Loucy (cell line): ENCODE measurements around the gene ANK3.

Experiments used
- H2AFZ ChIP-seq: fragments of 200-600 bp; sonication (generic); 2 replicates; pipeline ENCODE4 v1.6.0; 2016; ENCODE audit warnings: antibody characterized with exemption, mild to moderate bottlenecking, low read length, moderate library complexity
- H3F3A ChIP-seq: fragments of 200-600 bp; 2 replicates; pipeline ENCODE4 v1.6.0; 2016; ENCODE audit warnings: antibody characterized with exemption, low read depth, mild to moderate bottlenecking
- H3K27me3 ChIP-seq: fragments of 200-600 bp; sonication (generic); 2 replicates; pipeline ENCODE4 v1.6.1; 2014; ENCODE audit warnings: low read length, mild to moderate bottlenecking; ENCODE audit not compliant: insufficient read depth, poor library complexity, severe bottlenecking
- H3K36me3 ChIP-seq: fragments of 200-600 bp; sonication (generic); 2 replicates; pipeline ENCODE4 v1.6.1; 2016; ENCODE audit warnings: low read length; ENCODE audit not compliant: insufficient read depth
- H3K4me1 ChIP-seq: fragments of 200-600 bp; sonication (generic); 2 replicates; pipeline ENCODE4 v1.5.1; 2014; ENCODE audit warnings: low read length, mild to moderate bottlenecking; ENCODE audit not compliant: insufficient read depth, poor library complexity, severe bottlenecking
- H3K4me2 ChIP-seq: fragments of 200-600 bp; sonication (generic); 2 replicates; pipeline ENCODE4 v1.6.0; 2014; ENCODE audit warnings: antibody characterized with exemption, low read length, low read depth, mild to moderate bottlenecking; ENCODE audit not compliant: poor library complexity, severe bottlenecking
- H3K4me3 ChIP-seq: fragments of 200-600 bp; sonication (generic); 2 replicates; pipeline ENCODE4 v1.5.1; 2014; ENCODE audit warnings: low read length, mild to moderate bottlenecking, mixed read lengths; ENCODE audit not compliant: poor library complexity, severe bottlenecking
- H3K79me2 ChIP-seq: fragments of 200-600 bp; sonication (generic); 2 replicates; pipeline ENCODE4 v1.6.1; 2014; ENCODE audit warnings: low read length; ENCODE audit not compliant: insufficient read depth
- H3K9ac ChIP-seq: fragments of 200-600 bp; sonication (generic); 2 replicates; pipeline ENCODE4 v1.6.0; 2014; ENCODE audit warnings: mild to moderate bottlenecking, low read depth, low read length, moderate library complexity; ENCODE audit not compliant: poor library complexity, severe bottlenecking
- H3K9me2 ChIP-seq: fragments of 200-600 bp; sonication (generic); replicated peaks from 2 replicates; pipeline ENCODE4 v1.6.1; 2016; ENCODE audit warnings: low read depth, low read length, mixed read lengths
- H3K9me3 ChIP-seq: fragments of 200-600 bp; sonication (generic); 2 replicates; pipeline ENCODE4 v1.6.1; 2014; ENCODE audit warnings: mild to moderate bottlenecking, antibody characterized with exemption, low read length, low read depth; ENCODE audit not compliant: insufficient read depth
- H4K20me1 ChIP-seq: fragments of 200-600 bp; sonication (generic); 2 replicates; pipeline ENCODE4 v1.6.0; 2014; ENCODE audit warnings: antibody characterized with exemption, low read length, mild to moderate bottlenecking; ENCODE audit not compliant: insufficient read depth, poor library complexity, severe bottlenecking
- EZH2phosphoT487 ChIP-seq: fragments of 200-600 bp; IDR thresholded peaks from 2 replicates; pipeline ENCODE4 v1.6.1; 2018; ENCODE audit warnings: antibody characterized with exemption, mild to moderate bottlenecking, moderate library complexity, borderline replicate concordance
- TF ChIP-seq, protein P1 (sequence below): fragments of 200-600 bp; sonication (generic); conservative IDR thresholded peaks from 2 replicates; pipeline ENCODE4 v1.5.1; 2014; ENCODE audit warnings: mild to moderate bottlenecking, antibody characterized with exemption, low read length

Gene ANK3

DNA sequence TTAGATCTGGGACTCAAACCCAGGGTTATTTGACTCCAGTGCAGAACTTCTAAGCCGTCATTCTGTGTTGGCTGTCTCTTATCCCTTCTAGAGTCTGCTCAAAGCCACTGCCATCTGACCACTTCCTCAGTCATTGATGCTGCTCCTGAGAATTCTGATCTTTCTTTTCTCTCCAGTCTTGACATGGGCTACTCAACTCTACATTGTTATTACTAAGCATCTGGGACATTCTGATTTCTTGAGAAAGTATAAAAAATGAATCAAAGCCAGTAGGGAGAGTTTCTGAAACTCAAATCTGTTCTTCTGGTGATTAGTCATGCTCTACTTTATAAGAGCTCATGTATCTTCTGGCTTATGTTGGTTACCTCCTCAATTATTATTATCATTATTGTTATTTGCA, 48.7 kb downstream of the ANK3 start:
- Histone ChIP-seq H3F3A (no peaks in the 10 kb centered on the region), H3K9ac (no peak overlapping the region), H3K36me3 (no peaks in the 10 kb centered on the region), H3K9me2 (no peaks in the 10 kb centered on the region), H3K4me1 (no peaks in the 10 kb centered on the region), H3K27me3 (peaks cover 5% of the 10 kb centered on the region), H3K79me2 (no peaks in the 10 kb centered on the region), H2AFZ (no peak overlapping the region), H3K9me3 (no peaks in the 10 kb centered on the region), H3K4me2 (no peak overlapping the region), H3K4me3 (no peak overlapping the region), H4K20me1 (no peaks in the 10 kb centered on the region)
- TF ChIP-seq, protein P1, sequence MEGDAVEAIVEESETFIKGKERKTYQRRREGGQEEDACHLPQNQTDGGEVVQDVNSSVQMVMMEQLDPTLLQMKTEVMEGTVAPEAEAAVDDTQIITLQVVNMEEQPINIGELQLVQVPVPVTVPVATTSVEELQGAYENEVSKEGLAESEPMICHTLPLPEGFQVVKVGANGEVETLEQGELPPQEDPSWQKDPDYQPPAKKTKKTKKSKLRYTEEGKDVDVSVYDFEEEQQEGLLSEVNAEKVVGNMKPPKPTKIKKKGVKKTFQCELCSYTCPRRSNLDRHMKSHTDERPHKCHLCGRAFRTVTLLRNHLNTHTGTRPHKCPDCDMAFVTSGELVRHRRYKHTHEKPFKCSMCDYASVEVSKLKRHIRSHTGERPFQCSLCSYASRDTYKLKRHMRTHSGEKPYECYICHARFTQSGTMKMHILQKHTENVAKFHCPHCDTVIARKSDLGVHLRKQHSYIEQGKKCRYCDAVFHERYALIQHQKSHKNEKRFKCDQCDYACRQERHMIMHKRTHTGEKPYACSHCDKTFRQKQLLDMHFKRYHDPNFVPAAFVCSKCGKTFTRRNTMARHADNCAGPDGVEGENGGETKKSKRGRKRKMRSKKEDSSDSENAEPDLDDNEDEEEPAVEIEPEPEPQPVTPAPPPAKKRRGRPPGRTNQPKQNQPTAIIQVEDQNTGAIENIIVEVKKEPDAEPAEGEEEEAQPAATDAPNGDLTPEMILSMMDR, result no peak
- TF ChIP-seq EZH2phosphoT487, result no peak

DNA sequence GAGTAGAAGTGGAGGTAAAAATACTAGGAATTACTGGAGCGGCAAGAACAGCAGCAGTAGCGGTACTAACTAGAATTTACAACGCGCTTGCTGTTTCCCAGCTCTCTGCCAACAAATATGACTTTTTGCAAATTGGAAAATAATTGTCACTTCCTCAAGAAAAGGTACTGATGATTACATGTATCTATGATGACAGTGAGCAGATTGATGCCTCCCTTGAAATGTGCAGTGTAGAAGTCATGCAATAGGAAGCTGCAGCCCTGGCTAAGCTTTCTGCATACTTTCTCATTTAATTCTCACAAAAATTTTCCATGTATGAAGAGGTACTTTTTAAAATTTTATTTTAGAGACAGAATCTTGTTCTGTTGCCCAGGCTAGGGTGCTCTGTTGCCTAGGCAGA, 49.9 kb downstream of the ANK3 start:
- H3K9me2 ChIP-seq, result no peaks in the 10 kb centered on the region
- H2AFZ ChIP-seq, result no peak overlapping the region
- H3K79me2 ChIP-seq, result no peaks in the 10 kb centered on the region
- no peak overlapping the region for H3K9ac ChIP-seq
- no peaks in the 10 kb centered on the region for H3F3A ChIP-seq
- no peaks in the 10 kb centered on the region for H3K4me1 ChIP-seq
- H3K36me3 ChIP-seq, result no peaks in the 10 kb centered on the region
- no peaks in the 10 kb centered on the region for H4K20me1 ChIP-seq
- H3K9me3 ChIP-seq, result no peaks in the 10 kb centered on the region
- H3K27me3 ChIP-seq, result peaks cover 5% of the 10 kb centered on the region
- no peak overlapping the region for H3K4me3 ChIP-seq
- no peak overlapping the region for H3K4me2 ChIP-seq
- TF ChIP-seq EZH2phosphoT487, result no peak
- TF ChIP-seq, protein P1, result no peak

DNA sequence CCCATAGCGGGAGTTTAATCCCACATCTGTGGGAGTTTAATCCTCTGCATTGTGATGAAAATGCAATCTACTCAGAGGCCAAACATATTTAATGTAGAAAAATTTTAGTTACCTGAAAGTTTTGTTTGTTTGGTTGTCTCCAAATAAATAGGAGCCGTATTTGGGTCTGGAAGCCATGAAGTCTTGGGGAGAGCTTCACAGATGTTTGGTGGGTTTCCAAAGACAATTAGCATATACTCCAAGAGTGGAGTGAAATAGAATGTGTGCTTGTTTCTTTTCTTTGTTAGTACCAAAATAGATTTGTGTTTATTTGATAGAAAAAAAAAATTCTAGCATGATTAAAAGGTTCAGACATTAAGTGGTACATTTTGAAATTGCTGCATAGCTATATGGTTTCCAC, 50.9 kb downstream of the ANK3 start:
- no peak overlapping the region for H3K9ac ChIP-seq
- no peaks in the 10 kb centered on the region for H4K20me1 ChIP-seq
- peaks cover 5% of the 10 kb centered on the region for H3K27me3 ChIP-seq
- H3K9me3 ChIP-seq, result no peaks in the 10 kb centered on the region
- H3K4me1 ChIP-seq, result no peaks in the 10 kb centered on the region
- no peak overlapping the region for H2AFZ ChIP-seq
- no peak for TF ChIP-seq EZH2phosphoT487
- TF ChIP-seq, protein P1, result no peak
- H3K4me2 ChIP-seq, result no peak overlapping the region
- H3K79me2 ChIP-seq, result no peaks in the 10 kb centered on the region
- no peaks in the 10 kb centered on the region for H3K36me3 ChIP-seq
- no peak overlapping the region for H3K4me3 ChIP-seq
- no peaks in the 10 kb centered on the region for H3F3A ChIP-seq
- H3K9me2 ChIP-seq, result no peaks in the 10 kb centered on the region
